ENCODE results near the gene ADSS2.

DNA sequence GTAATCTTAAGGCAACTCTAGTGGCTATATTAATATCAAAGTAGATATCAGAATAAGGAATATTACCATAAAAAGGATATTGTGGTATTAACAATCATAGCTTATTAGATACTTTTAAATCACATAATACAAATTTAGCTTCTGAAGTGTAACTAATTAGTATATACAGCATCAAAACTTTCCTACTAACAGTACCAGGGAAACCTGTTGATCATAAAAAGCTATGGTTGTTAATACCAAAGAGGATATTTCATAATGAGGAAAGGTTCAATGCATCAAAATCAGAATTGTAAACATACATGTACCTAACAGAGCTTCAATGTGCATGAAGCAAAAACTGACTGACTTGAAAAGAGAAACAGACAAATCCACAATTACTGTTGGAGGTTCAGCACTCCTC, 24.1 kb downstream of the ADSS2 start:
- no peak for TF ChIP-seq CTCF (IDR thresholded peaks at IDR 0.05)
- TF ChIP-seq POLR2A (IDR thresholded peaks at IDR 0.05): no peak

All from heart left ventricle (tissue), 13 donors.